Fibroblast of lung (primary cell): ENCODE data around the gene GRPEL2.

Experiments
- EZH2 ChIP-seq: IDR thresholded peaks from 2 replicates; pipeline ENCODE4 v1.5.1; 2012; ENCODE audit warnings: low read length, control low read depth, mild to moderate bottlenecking; ENCODE audit errors: missing control alignments
- TF ChIP-seq, protein P1 (sequence below), 2 donors: IDR thresholded peaks in 1 of 2; conservative IDR thresholded peaks in 1 of 2; 1 replicate in 1 of 2; 2 replicates in 1 of 2; pipeline ENCODE4 v1.5.1; 2011 to 2012; ENCODE audit warnings: low read length in 2 of 2, control low read depth in 1 of 2, inconsistent platforms in 1 of 2, low read depth in 1 of 2, mild to moderate bottlenecking in 1 of 2

- TF ChIP-seq, protein P1, sequence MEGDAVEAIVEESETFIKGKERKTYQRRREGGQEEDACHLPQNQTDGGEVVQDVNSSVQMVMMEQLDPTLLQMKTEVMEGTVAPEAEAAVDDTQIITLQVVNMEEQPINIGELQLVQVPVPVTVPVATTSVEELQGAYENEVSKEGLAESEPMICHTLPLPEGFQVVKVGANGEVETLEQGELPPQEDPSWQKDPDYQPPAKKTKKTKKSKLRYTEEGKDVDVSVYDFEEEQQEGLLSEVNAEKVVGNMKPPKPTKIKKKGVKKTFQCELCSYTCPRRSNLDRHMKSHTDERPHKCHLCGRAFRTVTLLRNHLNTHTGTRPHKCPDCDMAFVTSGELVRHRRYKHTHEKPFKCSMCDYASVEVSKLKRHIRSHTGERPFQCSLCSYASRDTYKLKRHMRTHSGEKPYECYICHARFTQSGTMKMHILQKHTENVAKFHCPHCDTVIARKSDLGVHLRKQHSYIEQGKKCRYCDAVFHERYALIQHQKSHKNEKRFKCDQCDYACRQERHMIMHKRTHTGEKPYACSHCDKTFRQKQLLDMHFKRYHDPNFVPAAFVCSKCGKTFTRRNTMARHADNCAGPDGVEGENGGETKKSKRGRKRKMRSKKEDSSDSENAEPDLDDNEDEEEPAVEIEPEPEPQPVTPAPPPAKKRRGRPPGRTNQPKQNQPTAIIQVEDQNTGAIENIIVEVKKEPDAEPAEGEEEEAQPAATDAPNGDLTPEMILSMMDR (conservative IDR thresholded peaks at IDR 0.05 in 1 of 2, IDR thresholded peaks at IDR 0.05 in 1 of 2; ENCODE audit: low read depth in 1 of 2, low read length in 2 of 2), result no peak
- no peak for TF ChIP-seq EZH2
Observed at GRCh38 chr5:149357370-149358293, 12.3 kb downstream of the GRPEL2 start, which contains the start of gene PCYOX1L.
